HG03460 (cell line): ENCODE measurements around the gene OR2AG1.

ENCODE experiments used
- ATAC-seq: cut with Tn5 transposase; IDR thresholded peaks from one replicate; pipeline ENCODE4 v1.9.1; 2021; ENCODE audit not compliant: unreplicated experiment

OR2AG1 gene, protein sequence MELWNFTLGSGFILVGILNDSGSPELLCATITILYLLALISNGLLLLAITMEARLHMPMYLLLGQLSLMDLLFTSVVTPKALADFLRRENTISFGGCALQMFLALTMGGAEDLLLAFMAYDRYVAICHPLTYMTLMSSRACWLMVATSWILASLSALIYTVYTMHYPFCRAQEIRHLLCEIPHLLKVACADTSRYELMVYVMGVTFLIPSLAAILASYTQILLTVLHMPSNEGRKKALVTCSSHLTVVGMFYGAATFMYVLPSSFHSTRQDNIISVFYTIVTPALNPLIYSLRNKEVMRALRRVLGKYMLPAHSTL

DNA sequence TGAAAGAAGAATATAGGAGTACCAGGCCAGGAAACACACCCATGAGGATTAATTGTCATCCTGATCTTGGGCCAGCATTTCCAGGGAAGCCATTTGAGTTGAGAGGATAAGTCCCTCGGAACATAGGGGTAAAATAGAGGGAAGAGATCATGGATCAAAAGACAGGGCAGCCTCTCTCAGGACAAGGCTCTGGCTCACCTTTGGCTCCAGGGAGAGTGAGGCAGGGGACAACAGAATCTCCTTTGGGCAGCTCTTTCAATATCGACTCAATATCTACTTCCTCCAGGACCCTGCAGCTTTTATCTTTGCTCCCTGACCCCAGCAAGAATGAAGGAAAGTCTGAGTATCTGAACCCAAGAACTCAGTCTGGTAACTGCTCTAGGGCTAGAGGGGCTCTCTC is at the start of gene OR2AG1:
Gene OR2AG1, plus strand, starts transcription at position 301 of the 400 bp plus-strand sequence. CDS start 2,018 bp downstream, outside the sequence.
- ATAC-seq = no peak

DNA sequence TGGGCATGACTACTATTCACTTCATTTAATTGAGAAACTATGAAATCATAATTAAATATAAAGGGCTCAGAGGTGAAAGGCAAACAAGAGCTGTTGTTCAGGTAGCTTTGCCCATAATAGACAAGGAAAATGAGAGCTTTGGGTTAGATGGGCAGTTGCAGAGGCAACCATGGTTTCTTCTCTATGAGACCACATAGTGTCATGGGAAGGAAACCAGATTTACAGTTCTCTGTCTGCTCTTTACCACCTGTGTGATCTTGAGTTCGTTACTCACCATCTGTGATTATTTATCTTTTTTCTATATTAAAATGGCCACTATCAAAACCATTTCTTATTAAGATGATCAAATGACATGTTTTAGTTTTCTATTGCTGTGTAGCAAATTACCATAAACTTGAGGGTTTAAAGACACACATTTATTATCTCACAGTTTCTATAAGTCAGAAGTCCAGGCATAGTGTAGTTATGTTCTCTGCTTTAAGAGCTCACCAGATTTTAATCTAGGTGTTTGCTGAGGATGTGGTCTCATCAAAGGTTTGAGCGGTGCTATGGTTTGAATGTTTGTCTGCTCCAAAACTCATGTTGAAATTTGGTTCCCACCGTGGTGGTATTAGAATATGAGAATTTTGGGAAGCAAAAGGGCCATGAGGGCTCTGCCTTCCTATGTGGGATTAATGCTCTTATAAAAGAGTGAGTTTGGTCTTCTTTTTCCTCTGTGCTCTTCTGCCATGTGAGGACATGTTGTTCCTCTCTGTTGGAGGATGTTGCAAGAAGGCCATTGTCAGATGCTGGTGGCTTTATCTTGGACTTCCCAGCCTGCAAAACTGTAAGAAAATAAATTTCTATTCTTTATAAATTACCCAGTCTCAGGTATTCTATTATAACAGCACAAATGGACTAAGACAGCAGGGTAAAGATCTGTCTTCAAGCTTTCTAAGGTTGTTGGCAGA is 49.2 kb upstream of the OR2AG1 start:
- ATAC-seq = no peak

DNA sequence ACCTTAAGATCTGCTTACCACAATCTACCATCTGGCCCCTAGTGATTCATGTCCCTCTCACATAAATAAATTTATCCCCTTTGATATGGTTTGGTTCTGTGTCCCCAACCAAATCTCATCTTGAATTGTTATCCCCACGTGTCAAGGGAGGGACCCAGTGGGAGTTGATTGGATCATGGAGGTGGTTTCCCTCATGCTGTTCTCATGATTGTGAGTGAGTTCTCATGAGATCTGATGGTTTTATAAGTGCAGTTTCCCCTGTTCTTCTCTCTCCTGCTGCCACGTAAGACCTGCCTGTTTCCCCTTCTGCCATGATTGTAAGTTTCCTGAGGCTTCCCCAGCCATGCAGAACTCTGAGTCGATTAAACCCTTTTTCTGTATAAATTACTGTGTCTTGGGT is 48.2 kb upstream of the OR2AG1 start:
- no peak for ATAC-seq

DNA sequence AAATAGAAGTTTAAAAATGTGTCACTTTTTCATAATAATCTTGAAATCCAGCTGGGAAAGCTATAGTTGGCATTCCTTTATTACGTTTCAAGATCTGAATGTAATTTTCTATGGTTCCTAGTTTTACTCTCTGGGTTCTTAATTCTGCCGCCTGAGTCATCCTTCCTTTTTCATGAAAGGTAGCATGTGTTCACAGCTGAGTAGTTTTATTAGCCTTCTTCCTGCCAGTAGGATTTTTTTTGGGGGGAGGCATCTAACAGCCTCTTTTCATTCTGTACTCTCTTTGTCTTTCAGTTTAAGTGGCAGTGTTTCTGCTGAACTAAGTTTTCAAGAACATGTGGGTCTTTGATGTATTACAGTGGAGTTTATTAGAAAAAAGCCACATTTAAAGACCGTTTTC is 47.5 kb upstream of the OR2AG1 start:
- ATAC-seq = no peak

DNA sequence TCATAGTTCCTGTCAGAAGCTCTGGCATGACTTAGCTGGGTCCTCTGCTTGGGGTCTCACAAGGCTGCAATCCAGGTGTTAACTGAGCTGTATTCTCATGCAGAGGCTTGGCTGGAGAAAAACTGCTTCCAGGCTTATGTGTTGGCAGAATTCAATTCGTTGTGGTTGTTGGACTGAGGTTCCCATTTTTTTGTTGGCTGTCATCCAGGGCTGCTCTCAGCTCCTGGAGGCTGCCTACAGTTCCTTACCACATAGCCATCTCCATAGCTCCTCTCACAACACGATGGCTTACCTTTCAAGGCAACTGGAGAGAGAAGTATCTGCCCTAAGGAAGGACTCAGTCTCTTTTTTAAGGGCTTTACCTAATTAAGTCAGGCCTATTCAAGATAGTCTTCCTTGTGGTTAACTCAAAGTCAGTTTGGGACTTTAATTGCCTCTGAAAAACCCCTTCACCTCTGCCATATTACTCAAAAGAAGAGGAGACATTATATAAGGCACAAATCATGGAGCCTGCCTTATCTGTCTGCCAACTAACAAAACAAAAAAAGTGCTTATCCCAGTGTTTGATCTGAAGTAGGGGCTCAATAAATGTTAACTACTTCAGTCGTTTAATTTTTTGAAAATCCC is 46.2 kb upstream of the OR2AG1 start:
- ATAC-seq = no peak

DNA sequence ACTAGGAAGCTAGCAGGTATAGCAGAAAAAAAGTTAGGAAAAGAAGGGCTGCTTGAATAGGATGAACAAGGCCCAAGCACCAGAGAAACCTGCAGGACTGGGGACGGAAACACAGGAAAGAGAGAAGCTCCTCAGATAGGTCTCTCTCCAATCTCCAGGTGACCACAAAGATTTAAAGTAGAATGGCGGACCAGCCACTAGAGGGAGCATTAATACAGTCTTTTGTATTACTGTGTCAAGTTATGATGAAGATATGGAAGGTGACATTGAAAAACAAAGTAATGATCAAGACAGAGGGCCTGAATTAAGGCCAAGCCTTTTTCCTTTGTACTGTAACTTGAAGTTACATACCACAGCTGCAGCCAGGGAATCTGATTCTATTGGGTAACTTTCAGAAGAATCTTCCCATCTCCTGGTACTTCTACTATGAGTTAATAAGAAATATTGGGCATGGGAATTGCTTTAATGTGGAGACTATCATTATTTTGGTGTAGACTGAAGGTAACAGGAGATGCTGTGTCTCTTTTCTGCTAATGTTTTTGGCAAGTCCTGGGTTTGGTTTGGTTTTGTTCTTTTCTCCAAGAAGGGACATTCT is 44.9 kb upstream of the OR2AG1 start:
- ATAC-seq = peak; percentile 70

DNA sequence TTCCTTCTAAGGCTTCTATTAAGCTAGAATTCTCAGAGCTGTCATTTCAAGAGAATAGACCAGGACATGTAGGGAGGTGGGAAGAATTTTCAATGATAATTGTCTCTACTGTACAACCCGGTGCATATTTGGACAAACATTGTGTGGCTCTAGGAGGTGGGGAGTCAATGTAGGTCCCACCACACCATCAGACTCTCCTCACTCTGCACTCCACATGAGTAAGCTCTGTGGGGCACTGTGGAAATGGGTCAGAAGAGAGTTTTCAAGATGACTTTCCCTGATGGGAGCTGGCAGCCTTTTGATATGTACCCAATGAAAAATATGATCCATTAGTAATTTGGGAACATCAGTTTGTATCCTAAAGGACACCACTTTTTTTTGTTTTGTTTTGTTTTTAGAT is 44.2 kb upstream of the OR2AG1 start:
- no peak for ATAC-seq

DNA sequence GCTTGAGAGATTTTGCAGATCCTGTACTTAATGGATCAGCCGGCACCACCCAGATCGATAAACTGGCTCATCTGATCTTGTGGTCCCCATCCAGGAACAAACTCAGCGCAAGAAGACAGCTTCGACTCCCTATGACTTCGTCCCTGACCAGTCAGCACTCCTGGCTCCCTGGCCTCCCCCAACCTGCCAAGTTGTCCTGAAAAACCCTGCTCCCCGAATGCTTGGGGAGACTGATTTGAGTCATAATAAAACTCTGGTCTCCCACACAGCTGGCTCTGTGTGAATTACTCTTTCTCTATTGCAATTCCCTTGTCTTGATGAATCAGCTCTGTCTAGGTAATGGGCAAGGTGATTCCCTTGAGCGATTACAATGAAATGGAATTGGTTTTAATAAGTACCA is 40.6 kb upstream of the OR2AG1 start:
- no peak for ATAC-seq

DNA sequence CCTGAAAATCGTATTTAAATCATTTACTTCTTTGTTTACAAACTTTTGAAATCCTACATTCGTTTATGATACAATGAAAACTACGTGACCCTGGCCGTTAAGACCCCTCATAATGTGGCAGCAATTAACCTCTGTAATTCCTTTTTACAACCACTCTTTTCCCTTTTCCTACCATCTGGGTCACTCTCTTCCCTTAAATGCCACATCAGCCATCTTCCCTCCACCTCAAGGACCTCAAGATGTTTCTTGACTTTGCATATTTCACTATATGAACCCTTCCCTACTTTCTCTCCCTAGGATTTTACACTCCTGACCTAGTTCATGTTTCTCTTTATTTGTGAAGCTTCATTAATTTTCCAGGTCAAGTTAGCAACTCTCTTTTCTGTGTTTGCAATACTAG is 37.8 kb upstream of the OR2AG1 start:
- ATAC-seq = no peak

DNA sequence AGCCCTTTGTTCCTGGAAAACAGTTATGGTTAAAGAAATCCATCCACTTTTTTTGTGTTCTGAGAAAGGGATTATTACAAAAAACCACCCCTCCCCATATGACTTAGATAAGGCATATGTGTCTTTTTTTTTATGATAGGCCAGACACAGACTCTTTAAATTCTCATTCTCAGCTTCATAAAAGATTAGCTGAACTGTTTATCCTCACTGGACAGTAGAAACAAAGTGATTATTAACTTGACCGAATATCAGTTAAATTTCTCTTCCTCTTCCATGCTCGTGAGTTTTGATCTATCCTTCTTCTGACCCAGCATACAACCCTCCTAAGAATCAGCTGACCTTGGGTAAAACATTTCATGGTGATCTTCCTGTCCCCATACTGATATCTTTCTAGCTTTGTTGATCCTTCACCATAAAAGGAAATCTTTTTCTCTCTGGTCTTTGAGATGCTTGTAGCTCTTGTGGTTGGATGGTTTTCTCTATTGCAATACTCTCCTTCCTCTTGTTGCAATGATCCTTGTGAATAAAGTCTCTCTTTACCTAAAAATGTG is 37.3 kb upstream of the OR2AG1 start:
- ATAC-seq = peak; percentile 61

DNA sequence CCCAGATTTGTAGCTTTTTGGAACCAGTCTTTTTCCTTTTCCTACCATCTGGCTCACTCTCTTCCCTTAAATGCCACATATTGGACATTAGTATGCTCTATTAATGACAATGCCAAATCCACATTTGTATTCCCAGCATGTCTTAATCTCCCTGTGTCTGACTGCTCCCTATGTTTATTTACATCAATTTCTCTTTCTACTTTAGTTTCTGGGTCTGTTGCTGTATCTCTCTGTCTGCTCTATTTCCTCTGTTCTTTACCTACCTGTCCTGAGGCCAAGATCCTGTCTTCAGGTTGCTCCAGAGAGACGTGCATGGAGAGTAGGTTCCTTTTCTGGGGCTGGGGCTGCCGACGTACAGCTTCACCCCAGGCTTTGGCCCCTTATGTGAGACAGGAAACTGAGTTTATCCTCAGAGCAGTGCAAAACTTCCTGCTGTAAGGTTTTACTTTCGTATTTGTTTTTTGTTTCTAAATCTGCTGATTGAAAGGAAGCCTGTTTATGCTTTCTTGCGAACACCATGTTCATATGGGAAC is 36.7 kb upstream of the OR2AG1 start:
- peak; percentile 83 for ATAC-seq

DNA sequence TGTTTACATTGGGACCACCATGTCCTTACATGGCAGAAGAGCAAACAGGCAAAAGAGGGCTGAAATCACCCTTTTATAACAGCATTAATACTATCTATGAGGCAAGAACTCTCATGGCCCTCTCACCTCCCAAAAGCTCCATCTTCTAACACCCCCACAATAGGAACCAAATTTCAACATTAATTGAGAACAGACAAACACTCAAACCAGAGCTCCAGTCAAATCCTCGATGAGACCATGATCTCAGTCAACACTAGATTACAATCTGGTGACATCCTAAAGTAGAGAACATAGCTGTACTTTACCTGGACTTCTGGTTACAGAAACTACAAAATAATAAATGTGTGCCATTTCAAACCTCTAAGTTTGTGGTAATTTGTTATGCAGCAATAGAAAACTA is 36.2 kb upstream of the OR2AG1 start:
- no peak for ATAC-seq

DNA sequence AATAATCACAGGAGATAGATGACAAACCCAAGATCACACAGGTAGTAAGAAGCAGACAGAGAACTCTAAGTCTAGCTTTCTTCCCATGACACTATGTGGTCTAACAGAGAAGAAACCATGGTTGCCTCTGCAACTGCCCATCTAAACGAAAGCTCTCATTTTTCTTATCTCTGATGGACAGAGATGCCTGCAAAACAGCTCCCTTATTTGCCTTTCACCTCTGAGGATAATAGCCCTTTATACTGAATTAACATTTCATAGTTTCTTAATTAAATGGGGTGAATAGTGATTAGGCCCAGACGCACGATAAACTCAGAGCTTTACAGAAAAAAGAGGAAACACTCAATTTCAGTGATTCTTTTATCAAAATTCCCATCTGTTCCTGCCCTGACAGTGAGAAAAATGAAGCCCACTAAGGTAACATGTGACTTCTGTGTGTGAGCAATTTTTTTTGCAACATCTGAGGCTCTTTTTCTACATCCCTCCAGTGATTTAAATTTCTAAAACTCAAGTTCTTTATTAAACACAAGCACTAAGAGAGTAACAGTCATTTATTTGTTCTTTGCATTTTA is 35.6 kb upstream of the OR2AG1 start:
- no peak for ATAC-seq

DNA sequence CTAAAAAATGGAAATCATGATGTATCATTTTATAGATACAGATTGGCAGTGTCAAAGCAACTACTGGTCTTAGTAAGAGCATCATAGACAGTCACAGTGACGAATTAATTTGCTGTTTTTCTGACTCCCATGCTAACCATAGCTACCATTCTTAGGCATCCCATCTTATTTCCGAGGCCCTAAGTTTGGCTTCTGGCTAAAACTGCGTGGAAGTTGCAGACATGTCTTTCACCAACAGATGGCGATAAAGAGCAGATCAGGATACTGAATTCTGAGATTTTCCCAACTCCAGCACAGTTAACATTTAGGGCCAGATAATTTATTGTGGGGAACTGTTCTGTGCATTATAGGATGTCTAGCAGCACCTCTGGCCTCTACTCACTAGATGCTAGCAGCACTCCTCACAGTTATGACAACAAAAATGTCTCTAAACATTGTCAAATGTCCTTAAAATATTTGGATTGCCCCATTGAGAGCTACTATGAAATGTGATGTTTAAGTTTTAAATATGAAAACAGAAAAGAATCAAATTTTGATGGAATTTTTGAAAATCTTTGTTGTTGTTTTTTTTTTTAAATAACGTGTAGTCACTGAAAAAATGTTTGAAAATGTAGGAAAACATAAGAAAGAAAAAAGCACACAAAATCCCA is 27.4 kb upstream of the OR2AG1 start:
- ATAC-seq = no peak

DNA sequence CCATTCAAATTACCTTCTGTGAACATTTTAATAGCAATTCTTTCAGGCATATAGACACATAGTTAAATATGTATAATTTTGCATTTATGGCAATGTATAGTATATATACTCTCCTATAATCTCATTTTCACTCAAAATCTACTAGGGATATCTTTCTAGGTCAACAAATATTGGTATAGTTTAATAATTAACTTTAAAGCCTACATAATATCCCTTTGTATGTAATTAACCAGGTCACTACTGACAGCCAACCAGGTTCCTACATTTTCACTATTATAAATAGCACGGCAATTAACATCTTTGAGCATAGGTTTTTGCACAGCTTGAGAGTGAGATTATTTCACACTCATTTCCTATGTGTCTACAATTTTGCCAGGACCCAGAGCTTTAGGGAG is 26.9 kb upstream of the OR2AG1 start:
- no peak for ATAC-seq

DNA sequence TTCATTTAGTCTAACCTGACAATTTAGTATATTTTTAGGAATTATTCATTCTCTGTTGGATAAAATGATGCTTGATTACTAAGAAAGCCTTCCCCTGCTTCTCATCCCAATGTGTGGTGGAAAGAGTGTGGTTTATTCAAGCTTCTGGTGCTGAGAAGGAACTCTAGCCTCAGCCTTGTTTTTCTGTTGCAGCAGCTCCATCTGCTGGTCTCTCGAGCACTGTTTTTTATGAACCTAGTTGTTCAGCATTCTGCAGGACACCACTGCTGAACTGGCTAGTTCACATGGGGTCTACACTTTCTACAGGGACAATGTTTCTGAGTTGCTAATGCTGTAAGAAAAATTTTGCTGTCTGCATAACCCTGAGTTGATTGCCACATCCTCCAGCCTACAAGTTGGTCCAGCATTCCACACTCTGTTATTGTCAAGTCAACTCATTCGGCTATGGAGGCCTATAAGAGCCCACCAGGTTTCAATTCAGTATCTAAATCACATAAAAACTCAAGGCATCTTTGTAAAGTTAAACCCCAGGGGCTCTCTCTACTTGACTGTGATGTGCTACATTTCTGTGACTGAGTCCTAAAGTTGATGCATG is 25.4 kb upstream of the OR2AG1 start:
- ATAC-seq = peak; percentile 73

DNA sequence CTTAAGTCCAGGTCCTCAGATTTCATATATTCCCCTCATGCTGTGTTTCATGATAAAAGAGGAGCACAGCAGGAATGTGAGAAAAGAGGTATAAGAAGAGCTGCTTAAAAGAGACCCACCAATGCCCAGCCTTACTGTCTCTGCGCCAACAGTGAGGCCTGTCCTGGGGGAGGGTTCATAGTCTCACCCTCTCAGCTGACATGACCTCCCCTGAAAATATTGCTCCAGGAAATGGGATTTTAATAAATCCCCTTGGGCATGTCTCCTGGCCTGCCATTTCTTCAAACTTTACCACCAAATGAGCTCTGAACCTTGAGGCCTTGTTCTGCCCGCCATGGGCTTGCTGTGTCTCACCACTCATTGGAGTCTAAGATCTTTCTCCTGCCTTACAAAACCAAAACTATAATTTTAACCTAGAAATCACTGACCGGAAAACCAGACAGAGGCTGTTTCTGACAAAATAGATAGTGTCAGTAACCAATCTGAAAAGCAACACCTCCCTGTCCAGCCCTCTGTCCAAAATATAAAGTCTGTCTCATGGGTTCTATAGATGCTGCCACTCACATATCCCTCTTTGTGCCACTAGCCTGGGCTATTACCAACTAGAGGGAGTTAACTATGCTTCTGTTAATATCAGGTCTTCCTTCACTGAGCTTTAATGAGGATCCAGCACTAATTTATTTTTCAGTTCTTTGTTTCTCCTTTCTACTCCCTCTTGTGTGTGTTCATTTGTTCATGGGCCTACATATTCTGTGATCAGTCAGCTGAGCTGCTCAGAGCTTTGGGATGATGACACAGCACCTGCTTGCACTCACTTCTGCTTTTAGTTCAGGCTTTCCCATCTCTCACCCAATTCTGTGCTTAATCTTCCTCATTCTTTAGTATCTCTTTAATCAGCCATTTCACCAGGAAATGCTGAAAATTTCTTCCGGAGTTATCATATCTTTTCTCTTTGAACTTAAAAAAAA is 10.6 kb upstream of the OR2AG1 start, which contains the start of gene OR2AG2:
Gene OR2AG2, minus strand, starts transcription at position 51 of the 968 bp plus-strand sequence. CDS start 3,019 bp downstream, outside the sequence.
- ATAC-seq = peak; percentile 90

DNA sequence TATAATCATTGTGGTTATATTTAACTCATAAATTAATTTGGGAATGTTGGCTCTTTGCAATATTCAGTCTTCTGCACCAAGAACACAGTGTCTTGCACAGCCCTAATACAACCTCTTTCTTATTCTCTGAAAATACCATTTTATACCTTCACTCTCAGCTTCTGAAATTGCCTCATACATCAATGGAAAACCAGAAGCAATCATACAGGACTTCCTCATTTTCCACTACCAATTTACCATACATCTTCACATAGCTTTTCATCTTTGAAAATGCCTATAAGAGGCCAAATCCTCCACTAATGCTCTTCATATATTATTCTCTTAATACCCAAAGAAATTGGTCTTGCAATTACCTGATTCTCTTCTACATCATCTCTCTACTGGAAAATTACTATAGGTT is 4.3 kb upstream of the OR2AG1 start:
- no peak for ATAC-seq
